HG02798 (cell line): ENCODE results near the gene ZCCHC24.

Experiments
- ATAC-seq: cut with Tn5 transposase; IDR thresholded peaks from one replicate; pipeline ENCODE4 v1.9.1; 2021; ENCODE audit warnings: mild to moderate bottlenecking; ENCODE audit not compliant: unreplicated experiment, poor library complexity

Gene ZCCHC24

DNA sequence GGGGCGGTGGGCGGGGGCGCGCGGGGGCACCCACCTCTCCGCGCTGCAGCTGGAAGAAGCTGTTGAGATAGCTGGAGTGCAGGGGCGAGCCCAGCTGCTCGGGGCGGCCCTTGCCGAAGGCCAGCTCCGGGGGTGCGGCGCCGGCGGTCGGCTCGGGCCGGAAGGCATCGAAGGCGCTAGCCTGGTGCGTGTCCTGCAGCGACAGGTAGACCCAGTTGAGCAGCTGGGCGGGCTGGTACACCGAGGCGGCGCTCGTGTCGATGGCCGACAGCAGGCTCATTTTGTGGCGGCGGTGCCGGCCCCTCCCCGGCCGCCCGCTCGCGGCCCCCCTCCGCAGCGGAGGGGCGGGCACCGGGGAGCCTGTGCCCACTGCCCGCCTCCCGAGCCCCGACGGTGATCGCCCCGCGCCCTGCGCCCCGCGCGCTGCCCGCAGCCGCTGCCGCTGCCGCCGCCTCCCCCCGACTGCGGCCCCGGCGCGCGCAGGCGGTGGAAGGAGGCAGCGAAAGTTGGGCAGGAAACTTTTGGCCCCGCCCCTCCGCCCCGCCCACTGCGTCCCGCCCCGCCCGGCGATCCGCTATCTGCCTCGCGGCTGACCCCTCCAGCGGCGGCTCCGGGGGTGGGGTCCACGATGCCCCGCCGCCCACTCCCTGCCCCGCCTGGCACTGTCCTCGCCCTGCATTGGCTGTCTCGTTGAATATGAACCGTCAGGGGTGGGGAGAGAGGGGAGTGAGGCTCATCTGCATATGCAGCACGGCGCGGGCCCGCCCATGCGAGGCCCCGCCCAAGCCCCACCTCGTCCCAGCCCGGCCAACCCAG is at the start of gene ZCCHC24:
Gene ZCCHC24 (minus strand): TSS at position 464 of the 816 bp plus-strand sequence. CDS start 184 bp downstream, at position 280.
- ATAC-seq: peak; percentile 96

DNA sequence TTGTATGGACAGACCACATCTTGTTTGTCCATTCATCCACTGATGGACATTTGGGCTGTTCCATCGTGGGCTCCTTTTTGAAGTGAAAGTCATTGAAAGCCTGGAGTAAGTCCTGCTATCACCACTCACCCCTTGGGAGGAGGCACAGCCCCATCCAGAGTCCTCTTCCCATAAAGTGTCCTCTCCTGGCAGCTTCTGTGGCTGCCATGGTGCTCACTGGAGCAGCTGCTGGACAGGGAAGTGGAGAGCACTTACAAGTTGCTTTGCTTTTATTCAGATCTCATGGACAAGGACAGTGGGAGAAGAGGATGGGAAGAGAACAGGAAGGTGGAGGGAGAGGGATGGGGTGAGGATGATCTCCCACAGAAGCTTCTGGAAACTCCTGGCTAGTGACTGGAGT is 48.4 kb upstream of the ZCCHC24 start:
- ATAC-seq: no peak

DNA sequence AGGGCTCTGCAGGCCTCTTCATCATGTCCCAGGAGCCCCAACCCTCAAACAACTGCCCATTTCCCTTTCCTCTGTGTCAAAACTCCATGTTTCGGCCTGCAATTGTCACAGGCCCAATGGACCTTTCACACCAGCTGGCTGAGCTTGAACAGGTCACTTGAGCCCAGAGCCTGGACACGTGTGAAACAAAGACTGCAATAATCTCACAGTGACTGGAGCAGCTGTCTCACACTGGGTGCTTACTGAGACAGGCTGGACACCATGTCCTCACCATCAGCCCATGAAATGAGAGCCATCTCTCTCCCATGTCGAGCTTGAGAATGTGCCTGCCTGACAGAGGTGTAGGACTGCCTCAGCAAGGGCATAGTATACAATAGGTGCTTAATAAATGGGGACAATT is 47.4 kb upstream of the ZCCHC24 start:
- ATAC-seq: no peak

DNA sequence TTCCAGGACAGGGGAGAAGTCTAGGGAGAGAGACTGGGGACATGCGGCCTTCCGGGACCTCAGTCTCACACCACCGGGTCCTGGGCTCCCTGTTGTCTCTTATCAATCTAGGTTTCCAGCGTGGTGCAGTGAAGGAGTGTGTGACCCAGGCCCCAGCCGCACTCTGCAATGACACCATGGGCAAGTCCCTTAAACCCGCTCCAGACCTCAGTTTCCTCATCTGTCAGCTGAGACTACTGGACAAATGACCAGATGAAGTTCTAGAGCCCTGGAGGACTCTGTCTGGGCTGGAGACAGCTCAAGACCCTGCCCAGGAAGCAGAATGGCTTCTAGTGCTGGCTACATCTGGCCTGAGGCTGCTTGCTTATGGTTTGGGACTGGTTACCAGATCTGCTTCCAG is 46.8 kb upstream of the ZCCHC24 start:
- ATAC-seq: no peak

DNA sequence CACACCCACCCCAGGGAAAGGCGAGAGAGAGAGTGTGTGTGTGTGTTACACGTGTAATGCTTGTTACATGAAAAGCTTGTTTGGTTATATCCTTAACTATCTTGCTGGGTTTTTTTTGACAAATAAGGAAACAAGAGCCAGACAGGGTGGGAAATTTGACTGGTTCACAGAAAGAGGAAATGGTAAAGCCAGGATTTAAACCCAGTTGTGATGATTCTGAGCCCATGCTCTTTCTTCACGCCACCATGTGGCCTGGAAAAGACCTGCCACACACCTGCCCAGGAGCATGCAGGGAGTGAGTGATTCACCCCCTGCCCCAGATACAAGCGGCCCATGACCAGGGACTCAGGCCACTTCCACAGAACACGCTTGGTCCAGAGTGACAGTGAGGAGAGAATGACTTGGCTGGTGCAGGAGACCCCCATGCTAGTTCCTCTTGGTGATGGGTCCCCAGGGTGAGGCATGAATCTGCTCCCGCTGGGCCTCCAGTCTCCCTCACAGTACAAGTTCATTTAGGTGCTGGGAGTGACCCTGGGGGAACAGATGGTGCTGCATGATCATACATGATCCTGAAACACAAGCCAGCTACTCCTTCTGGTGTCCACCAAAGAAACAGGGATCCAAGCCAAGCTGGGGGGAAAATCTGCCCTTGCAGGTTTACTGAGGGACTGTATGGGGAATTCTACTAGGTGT is 45.9 kb upstream of the ZCCHC24 start:
- ATAC-seq: no peak

DNA sequence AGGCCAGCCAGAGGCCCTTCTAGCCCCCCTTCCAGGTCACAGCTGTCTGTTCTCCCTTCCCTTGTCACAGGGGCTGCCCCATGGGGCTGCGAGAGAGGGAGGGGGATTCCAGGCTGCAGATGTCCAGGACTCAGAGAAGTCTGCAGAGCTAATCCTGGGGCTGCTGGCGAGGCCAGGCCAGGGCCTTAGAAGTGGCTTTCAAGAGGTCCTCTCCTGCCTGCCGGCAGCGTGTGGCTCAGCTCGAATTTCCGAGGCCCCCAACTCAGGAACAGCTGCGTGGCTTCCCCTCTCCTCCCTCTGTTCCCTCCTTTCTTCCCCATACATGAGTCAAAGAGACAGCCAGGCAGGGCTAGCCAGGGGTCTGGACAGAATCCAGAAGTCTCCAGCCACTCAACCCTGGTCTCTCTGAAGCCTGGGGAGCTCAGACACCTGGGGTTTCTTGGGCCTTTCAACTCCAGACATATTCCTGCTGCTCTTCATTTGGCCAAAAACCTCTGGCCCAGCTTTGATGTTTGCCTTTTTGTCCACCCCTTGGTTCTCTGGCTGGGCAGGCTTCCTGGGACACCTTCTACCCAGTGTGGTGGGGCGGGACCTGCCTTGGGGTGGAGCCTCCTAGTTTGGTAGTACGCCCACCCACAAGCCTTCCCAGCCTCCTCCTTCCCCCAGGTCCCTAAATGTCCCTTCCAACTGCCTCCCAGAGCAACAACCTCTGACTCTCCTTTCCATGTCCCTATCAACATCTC is 45.1 kb upstream of the ZCCHC24 start:
- ATAC-seq: no peak

DNA sequence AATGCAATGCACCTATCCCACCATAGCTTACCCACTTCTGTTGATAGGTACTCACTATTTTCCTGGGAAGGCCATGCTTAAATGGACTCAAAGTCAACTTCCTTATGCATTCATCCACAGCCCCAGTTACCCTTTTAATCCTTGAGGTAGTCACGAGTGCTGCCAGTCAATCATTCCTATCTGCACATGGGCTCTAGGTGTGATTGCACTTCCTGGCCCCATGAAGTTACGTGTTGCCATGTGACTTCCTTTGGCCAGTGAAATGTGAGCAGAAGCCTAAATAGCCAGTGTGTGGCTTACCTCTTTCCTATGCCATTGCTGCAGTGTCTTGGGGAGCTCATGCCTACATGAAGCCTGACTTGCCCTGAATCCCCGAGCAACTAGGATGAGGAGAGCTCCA is 43.4 kb upstream of the ZCCHC24 start:
- no peak for ATAC-seq

DNA sequence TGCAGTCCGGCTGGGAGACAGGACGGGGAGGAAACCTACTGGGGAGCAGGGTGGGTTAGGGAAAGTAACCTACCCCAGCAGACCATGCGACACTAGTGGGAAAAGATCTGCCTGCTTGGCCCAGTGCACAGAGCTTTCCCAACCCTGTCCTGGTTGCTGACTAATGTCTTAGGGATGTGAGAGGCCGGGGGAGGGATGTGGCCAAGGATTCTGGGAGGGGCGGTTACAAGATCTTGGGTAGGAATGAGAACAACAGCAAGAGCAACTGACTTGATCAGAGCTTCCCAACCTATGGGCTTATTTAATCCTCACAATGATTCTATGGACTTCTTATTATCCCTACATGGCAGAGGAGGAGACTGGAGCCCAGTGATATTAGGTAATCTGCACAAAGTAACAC is 42.9 kb upstream of the ZCCHC24 start:
- ATAC-seq: no peak

DNA sequence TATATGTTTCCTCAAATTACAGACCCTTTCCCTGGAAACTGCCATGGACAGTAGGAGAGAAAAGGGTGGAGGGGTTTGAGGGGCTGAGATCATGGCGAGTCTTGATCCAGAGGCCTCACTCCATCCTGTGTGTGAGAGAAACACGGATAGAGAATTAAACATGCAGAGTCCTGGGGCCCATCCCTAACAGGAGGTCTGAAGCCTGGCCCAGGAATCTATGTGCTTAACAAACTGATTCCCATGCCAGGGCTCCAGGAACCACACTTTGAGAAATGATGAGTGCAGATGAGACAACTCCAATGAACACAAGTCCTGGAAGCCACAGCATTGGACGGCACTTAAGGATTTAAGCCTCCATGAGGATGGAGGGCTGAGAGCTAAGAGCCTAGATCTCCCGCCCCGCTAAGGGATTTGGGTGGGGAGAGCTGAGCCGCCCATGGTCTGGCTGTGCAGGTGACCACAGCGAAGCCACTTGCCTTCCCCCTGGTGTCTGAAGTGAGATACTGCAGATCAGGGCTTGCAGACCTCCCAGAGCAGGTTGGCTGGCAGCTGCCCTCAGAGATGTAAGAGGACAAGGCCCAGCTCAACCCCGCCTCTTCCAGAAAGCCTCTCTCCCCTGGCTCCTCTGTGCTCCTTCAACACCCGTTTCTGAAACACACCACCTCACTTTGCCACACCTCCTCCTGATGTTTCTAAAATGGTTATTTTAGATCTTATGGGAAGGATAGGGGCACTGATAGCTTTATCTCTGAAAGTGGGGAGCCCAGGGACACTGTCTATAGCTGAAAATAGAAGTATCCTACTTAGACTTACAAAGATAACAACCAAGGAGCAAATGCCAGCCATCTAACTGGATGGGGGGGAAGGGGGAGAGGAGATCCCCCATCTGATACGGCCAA is 42.1 kb upstream of the ZCCHC24 start:
- peak; percentile 90 for ATAC-seq

DNA sequence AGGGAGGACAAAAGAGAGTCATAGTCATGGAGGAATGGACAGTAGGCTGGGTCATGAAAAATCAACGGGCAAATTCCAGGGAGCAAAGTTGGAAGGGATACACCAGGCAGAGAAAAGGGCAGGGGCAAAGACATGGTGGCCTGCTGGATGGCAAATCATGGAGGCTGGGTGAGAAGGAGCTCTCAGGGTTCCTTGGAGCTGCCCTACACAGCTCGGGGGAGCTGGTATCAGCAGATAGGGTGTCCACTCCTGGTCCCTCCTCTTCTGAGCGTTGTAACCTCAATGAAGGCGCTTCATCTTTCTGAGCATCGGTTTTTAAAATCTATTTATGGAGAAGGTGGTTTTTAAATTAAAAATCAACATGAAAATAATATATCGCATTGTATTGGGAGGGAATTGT is 39.1 kb upstream of the ZCCHC24 start:
- ATAC-seq: no peak

DNA sequence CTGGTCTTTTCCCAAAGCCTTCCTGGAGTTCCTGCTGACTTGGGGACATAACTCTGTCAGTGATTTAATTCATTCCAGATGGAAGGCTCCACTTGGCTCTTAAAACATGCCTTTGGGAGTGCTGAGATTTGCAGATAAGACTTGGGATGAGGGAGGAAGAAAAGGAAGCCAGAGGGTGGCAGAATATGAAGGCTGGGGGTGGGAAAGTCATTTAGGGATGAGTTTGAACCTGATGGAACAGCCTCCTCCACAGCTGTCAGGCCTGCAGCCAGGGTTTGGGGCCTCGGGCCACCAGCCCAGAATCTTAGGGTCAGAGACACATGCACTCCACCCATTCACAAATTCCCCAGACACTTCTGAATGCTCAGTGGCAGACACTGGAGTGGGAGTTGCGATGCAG is 38.5 kb upstream of the ZCCHC24 start:
- ATAC-seq: no peak

DNA sequence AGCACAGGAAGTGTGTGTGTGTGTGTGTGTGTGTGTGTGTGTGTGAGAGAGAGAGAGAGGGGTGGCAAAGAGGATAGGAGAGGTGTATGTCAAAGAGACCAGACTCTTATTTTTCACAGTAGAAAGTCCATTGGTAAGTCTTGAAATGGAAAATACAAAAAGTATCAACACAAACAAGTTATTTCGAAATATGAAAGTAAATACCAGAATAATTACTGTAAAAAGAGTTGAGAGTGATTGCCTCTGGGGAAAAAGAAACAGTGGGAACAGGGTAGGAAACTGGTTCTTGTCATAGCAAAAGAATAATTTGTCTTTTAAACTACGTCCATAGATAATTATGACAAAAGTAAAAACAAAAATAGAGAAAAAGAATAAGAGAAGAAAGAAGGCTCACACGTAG is 37.9 kb upstream of the ZCCHC24 start:
- ATAC-seq: no peak

DNA sequence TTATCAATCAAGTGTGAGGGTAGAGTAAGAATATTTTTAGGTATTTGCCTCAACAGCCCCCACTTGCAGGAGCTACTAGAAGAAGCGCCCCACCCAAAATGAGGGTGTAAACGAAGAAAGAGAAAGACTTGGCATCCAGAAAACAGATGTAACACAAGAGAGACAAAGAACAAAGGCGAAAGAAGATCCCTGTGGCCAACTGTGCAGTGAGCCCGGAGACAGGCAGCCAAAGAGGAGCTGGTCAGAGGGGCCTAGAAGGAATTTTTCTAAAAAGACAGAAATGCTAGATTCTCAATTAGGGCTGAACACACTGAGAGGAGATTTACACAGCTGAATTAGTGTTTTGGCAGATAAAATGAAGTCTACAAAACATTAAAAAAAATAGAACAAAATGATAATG is 37.3 kb upstream of the ZCCHC24 start:
- ATAC-seq: no peak

DNA sequence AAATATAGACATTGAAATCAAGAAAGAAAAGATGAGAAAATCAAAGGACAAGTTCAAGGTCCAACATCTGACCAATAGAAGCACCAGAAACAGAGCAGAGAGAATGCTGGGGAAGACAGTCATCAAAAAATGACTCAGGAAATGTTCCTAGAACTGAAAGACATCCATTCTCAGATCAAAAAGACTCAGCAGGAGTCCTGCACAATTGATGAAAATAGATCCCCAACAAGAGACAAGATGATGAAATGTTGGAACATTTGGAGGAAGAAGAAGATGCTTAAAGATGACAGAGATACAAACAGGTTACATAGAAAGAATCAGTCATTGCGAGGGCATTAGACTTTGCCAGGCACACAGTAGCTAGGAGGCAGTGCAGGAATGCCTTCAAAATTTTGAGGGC is 36.9 kb upstream of the ZCCHC24 start:
- ATAC-seq: no peak

DNA sequence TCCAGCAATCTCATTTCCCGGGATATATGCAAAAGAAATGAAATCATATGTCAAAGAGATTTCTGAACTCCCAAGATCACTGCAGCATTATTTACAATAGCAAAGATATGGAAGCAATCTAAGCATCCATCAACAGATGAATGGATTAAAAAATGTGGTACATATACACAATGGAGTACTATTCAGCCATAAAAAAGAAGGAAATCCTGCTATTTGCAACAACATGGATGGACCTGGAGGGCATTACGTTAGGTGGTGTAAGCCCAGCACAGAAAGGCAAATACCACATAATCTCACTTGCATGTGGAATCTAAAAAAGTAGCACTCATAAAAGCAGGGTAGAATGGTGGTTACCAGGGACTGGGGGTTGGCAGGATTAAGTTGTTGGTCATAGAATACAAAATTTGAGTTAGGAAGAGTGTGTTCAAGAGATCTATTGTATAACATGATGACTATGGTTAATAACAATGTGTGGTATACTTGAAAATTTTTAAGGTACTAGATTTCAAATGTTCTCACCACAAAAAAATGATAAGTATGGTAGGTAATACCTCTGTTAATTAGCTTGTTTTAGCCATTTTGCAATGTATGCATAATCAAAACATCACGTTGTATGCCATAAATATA is 34.0 kb upstream of the ZCCHC24 start:
- no peak for ATAC-seq

DNA sequence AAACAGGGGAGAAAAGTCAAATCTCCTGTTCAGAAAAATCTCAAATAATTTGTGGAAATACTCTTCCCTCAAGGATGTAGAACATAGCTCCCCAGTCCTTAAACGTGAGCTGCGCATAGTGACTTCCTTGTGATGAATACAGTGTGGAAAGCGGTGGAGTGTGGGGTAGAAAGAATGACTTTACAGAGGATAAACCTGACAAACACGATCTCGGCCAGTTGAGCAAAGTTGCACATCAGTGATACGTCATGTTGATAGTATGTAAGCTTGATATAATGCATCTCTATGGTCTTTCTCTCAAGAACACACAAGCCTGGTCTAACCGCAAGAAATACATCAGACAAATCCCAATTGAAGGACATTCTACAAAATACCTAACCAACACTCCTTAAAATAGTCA is 32.0 kb upstream of the ZCCHC24 start:
- no peak for ATAC-seq

DNA sequence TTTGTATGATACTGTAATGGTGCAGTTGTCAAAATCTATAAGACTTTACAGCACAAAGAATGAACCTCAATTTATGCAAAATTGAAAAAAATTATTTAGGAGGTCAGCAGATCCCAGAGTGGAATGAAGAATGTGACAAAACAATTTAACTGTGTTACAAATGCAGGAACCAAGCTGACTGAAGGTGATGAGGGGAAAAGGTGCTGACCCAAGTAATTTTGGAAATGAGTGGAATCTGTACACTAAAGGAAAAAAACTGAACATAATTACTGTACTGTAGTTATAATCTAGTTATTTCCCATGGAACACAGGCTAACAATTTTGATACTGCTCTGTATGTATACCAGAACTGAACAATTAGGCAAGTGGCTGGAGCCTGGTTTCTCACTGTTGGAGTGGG is 31.2 kb upstream of the ZCCHC24 start:
- no peak for ATAC-seq

DNA sequence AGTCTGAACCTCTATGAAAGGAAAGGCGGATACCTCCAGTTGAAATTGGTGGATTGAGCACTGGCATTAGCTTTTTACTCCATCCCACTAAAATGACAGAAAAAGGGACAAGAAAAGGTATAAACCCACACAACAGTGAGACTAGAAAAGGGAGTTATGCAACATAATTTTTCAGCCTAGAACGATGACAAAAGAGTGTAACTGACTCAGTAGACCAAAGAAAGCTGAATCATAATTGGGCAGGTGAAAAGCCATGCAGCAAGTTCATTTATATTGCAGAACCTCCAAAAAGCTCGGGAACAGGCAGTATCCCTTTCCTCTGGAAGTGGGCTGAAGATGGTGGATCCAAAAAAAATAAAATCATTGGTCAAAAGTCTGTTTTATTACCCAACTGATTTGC is 30.5 kb upstream of the ZCCHC24 start:
- ATAC-seq: no peak

DNA sequence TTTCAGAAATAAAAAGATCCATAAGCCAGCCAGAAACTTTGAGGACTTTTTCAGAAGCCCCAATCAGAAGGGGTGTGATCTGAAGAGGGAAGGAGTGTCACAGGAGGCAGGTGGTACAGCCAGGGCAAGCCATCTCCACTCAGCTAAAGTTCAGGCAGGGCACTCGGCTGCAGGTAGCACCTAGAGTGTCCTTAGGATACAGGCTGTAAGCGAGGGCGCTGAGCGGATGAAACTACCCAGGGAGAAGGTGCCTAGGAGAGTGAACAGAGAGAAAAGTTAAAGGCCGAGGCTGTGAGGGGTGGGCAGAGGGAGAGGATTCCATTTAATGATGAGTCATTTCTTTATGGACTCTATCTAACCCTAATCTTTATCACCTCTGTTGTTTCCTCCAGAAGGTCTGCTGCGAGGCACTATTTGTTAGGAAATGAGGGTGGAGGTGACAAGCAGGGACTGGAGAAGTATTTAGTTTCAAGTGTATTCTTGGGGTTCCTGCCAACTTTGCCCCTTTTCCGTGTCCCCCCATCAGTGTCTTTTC is 29.8 kb upstream of the ZCCHC24 start:
- no peak for ATAC-seq
